MCF 10A (cell line): Measurements from ENCODE around the gene TXN. TPM values are rescaled to one million over a fixed set of nuclear protein-coding genes. Genes with fewer than 3 reads are reported as not detected.

Source experiments
- Bru-seq: library from RNA; stranded (reverse); fragments of 400-500 nt; gene quantifications from one replicate; lab custom pipeline; 2021; lab: Mats Ljungman, UMichigan
- BruChase-seq, 2 experiments: library from RNA; stranded (reverse); fragments of 400-500 nt; gene quantifications; one replicate each; lab custom pipeline; 2021; lab: Mats Ljungman, UMichigan
- BruUV-seq: library from RNA; stranded (reverse); fragments of 400-500 nt; replicated peaks from 2 replicates; lab custom pipeline; 2021; lab: Mats Ljungman, UMichigan
- CTCF ChIA-PET: fragments of 300-600 bp; sonication (Branson Sonifier 250); formaldehyde crosslinking; extraction: SDS; loops from one replicate; lab custom pipeline; 2021; ENCODE audit warnings: antibody characterized with exemption, inconsistent platforms; lab: Yijun Ruan, JAX
- POLR2A ChIA-PET: fragments of 300-600, 350-650 bp; sonication (Branson Sonifier 250); formaldehyde crosslinking; extraction: SDS; loops from one replicate; lab custom pipeline; 2020; ENCODE audit warnings: antibody characterized with exemption, inconsistent platforms; lab: Yijun Ruan, JAX
- DNase-seq: peaks from one replicate; pipeline ENCODE4 v3.0.0-alpha.2; 2018; ENCODE audit not compliant: unreplicated experiment
- H3K27ac Mint-ChIP-seq: one replicate; pipeline ENCODE4 v1.8.0; 2022; ENCODE audit warnings: mild to moderate bottlenecking, low read depth, mixed read lengths; ENCODE audit not compliant: unreplicated experiment
- H3K27me3 Mint-ChIP-seq: one replicate; pipeline ENCODE4 v1.8.0; 2022; ENCODE audit warnings: mixed read lengths; ENCODE audit not compliant: insufficient read depth, unreplicated experiment
- H3K36me3 Mint-ChIP-seq: one replicate; pipeline ENCODE4 v1.8.0; 2022; ENCODE audit warnings: mild to moderate bottlenecking, moderate library complexity, mixed read lengths; ENCODE audit not compliant: insufficient read depth, unreplicated experiment
- H3K4me1 Mint-ChIP-seq: one replicate; pipeline ENCODE4 v1.8.0; 2022; ENCODE audit warnings: mixed read lengths; ENCODE audit not compliant: insufficient read depth, unreplicated experiment
- H3K4me3 Mint-ChIP-seq: one replicate; pipeline ENCODE4 v1.8.0; 2022; ENCODE audit warnings: mild to moderate bottlenecking, moderate library complexity, mixed read lengths; ENCODE audit not compliant: unreplicated experiment
- H3K9me3 Mint-ChIP-seq: one replicate; pipeline ENCODE4 v1.8.0; 2022; ENCODE audit warnings: mixed read lengths; ENCODE audit not compliant: unreplicated experiment
- intact Hi-C: fragments of 100-400 bp; cut with micrococcal nuclease; formaldehyde crosslinking; loops from 2 replicates; pipeline ENCODE4 v1.14.1; 2022
- long read RNA-seq: library from polyadenylated mRNA; stranded (forward); transcript quantifications from one replicate; pipeline ENCODE4 v2.0.0, GENCODE V29; 2022
- total RNA-seq: library from RNA; stranded (reverse); gene quantifications from 2 replicates; pipeline ENCODE4 v1.2.3, GENCODE V29; 2022
- TF ChIP-seq, protein P1 (sequence below): fragments of 200-600 bp; IDR thresholded peaks from one replicate; pipeline ENCODE4 v1.8.0; 2022; ENCODE audit warnings: antibody characterized with exemption, mild to moderate bottlenecking; ENCODE audit not compliant: unreplicated experiment

Gene TXN
- 349 TPM in 2 replicates for total RNA-seq
- Bru-seq, nascent RNA = percentile 97 among the genes with signal in this experiment
- percentile 91 among the genes with signal in this experiment for BruChase-seq, experiment 1, labeled RNA remaining after a 6-hour chase
- BruChase-seq, experiment 2, labeled RNA remaining after a 2-hour chase = percentile 86 among the genes with signal in this experiment
- long read RNA-seq, transcript TXN-202 (5 exons, 869 nt) = major isoform, 559 of 615 reads
- long read RNA-seq, partial matches to known transcripts = 48 of 615 reads
- long read RNA-seq, other reads (novel, unspliced or antisense) = 6 of 615 reads

DNA sequence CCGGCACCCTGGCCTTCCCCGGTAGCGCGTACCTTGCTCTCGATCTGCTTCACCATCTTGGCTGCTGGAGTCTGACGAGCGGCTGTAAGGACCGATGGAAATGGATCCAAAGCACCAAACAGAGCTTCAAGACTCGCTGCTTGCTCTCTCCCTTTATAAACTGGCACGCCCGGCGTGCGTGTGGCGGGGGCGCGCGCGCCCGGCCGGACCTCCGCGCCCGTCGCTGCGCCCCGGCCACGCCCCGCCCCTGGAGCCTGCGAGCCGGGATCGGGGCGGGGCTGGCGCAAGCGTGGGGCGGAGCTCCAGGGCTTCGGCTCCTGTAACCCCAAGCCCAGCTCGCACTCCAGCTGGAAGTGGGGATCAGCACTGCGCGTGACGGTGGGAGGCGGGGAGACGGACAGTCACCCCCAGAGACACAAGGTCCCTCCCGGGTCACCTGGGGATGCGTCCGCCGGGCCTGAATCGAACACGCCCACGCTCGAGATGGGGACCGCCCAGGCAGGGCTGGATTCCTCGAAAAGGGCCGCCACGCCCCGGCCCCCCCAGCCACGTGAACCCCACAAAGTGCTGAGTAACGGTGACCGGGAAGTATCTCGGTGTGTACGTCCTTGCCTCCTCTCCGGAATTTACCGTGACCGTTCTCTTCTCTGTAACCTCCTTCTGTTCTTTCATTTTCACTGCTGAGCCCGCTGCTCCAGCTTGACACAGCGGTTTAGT is at the start of gene TXN:
Gene TXN (minus strand): TSS at position 128 of the 717 bp plus-strand sequence. CDS start 72 bp downstream, at position 56.
- Mint-ChIP-seq H3K27ac (peak within 1 kb of the TSS; percentile 92), H3K27me3 (no peaks in the 10 kb centered on the region), H3K4me3 (peak within 1 kb of the TSS; percentile 91), H3K36me3 (peaks cover 16% of the 10 kb centered on the region), H3K9me3 (no peaks in the 10 kb centered on the region), H3K4me1 (peaks cover 40% of the 10 kb centered on the region)
- ChIA-PET POLR2A (interaction anchor here (0.5 to 5.1 kb wide), 53 partner anchors 14 to 1244 kb away, joined by 3 to 155 read pairs (median 4); partner anchors contain the start of genes SVEP1 and TXNDC8), CTCF (interaction anchor here (0.6 to 3.1 kb wide), 8 partner anchors 18 to 1099 kb away, joined by 3 to 15 read pairs (median 4); no protein-coding TSS in a partner anchor)
- DNase-seq = peak; percentile 92
- TF ChIP-seq, protein P1, sequence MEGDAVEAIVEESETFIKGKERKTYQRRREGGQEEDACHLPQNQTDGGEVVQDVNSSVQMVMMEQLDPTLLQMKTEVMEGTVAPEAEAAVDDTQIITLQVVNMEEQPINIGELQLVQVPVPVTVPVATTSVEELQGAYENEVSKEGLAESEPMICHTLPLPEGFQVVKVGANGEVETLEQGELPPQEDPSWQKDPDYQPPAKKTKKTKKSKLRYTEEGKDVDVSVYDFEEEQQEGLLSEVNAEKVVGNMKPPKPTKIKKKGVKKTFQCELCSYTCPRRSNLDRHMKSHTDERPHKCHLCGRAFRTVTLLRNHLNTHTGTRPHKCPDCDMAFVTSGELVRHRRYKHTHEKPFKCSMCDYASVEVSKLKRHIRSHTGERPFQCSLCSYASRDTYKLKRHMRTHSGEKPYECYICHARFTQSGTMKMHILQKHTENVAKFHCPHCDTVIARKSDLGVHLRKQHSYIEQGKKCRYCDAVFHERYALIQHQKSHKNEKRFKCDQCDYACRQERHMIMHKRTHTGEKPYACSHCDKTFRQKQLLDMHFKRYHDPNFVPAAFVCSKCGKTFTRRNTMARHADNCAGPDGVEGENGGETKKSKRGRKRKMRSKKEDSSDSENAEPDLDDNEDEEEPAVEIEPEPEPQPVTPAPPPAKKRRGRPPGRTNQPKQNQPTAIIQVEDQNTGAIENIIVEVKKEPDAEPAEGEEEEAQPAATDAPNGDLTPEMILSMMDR = no peak
- intact Hi-C loops = loop anchor here (2.0 to 10.0 kb wide), 4 partner anchors 76 to 328 kb away; no protein-coding TSS in a partner anchor
- no TSS peak for BruUV-seq

DNA sequence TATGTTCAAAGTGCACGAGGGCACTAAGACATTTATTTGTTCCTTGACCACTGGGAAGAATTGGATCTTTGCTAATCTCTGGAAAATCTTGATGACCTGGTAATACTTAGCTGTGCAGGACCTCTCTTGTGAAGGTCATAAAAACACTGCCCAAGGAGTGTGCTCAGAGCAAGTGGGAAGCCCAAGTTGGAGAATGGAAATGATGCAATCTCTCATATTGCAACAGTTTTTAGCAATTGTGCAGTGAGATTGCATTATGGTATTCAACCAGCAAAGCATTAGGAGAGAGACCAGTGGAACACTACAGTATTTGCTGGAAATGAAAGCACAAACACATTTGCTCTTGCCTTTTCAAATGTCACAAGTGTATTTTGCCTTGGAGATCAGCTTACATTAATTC is 46.8 kb upstream of the TXN start:
- POLR2A ChIA-PET = interaction anchor here (0.6 to 1.9 kb wide), 2 partner anchors 10 to 254 kb away, joined by 3 to 7 read pairs; no protein-coding TSS in a partner anchor
- H3K36me3 Mint-ChIP-seq = no peaks in the 10 kb centered on the region
- intact Hi-C loops = no loop called here
- H3K4me1 Mint-ChIP-seq = peaks cover 11% of the 10 kb centered on the region
- no peaks in the 10 kb centered on the region for H3K27me3 Mint-ChIP-seq
- no peaks in the 10 kb centered on the region for H3K9me3 Mint-ChIP-seq
- H3K4me3 Mint-ChIP-seq = no peak overlapping the region
- TF ChIP-seq, protein P1 = no peak
- DNase-seq = peak; percentile 75
- BruUV-seq = no TSS peak
- peak overlapping the region; percentile 4 for H3K27ac Mint-ChIP-seq
- CTCF ChIA-PET = interaction anchor here (0.7 kb wide), 1 partner anchor 52 kb away, joined by 3 read pairs; no protein-coding TSS in a partner anchor

DNA sequence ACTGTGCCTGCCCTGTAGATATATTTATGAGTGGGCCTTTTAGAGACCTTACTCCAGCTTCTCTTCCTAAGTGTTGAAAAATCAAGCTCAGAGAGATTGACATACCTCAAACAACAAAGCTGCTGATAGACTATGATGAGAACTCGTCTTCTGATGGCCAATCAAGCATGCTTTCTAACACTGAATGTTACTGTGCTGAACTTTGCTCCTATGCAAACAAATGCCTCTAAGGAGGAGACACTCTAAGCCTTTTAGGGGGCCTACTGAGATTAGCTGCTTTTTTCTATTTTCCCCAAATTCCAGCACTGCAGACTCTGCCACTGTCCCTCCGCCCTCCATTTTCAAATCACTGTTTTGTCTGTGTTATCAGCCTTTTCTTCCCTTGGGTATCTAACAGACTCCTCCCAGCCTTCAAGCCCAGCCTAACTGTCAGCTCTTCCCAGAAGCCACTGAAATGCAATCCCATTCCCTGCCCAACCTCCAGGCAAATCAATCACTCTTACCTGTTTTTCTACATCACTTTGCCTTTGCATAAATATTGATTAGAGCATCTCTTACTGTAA is 41.8 kb upstream of the TXN start:
- BruUV-seq = no TSS peak
- no peak for DNase-seq
- Mint-ChIP-seq H3K27me3 (no peaks in the 10 kb centered on the region), H3K27ac (no peak overlapping the region), H3K4me3 (no peak overlapping the region), H3K4me1 (peaks cover 13% of the 10 kb centered on the region), H3K9me3 (no peaks in the 10 kb centered on the region), H3K36me3 (no peaks in the 10 kb centered on the region)
- TF ChIP-seq, protein P1 = no peak
- POLR2A ChIA-PET = interaction anchor here (0.6 to 1.3 kb wide), 4 partner anchors 8 to 221 kb away, joined by 3 read pairs; partner anchors contain the start of gene TXN
- CTCF ChIA-PET = interaction anchor here (0.7 to 1.1 kb wide), 4 partner anchors 10 to 65 kb away, joined by 3 to 4 read pairs (median 3); no protein-coding TSS in a partner anchor
- intact Hi-C loops = no loop called here
